ENCODE results near the gene PLAAT2. TPM values are rescaled to one million over a fixed set of nuclear protein-coding genes. Genes with fewer than 3 reads are reported as not detected.

PLAAT2 gene
- total RNA-seq, 1 experiment from 2014 or later, result 0.52 TPM

GRCh38 chr11:63518548-63518947 is 44.6 kb downstream of the PLAAT2 start:
- H3K27ac Mint-ChIP-seq, result no peak overlapping the region
- H3K36me3 Mint-ChIP-seq (ENCODE audit: insufficient read depth in 1 of 3, low read depth in 3 of 3), result peaks cover 7 to 31% (median 27%) of the 10 kb centered on the region in 3 experiments; a peak in 6 of 7 replicates
- Histone ChIP-seq H2AFZ (ENCODE audit: low read length) (no peak overlapping the region), H3K4ac (ENCODE audit: low read depth, low read length) (no peak overlapping the region), H3K27ac (ENCODE audit: insufficient read length, low read depth, low read length) (no peak overlapping the region), H4K91ac (ENCODE audit: insufficient read length, low read depth, low read length) (no peak overlapping the region), H2BK12ac (ENCODE audit: insufficient read length, low read depth, low read length) (no peak overlapping the region), H2BK5ac (ENCODE audit: insufficient read length, low read length) (no peak overlapping the region), H3K79me2 (ENCODE audit: insufficient read depth, low read length) (no peaks in the 10 kb centered on the region), H3K9me3 (ENCODE audit: control insufficient read depth, low read depth, low read length) (peaks cover 6% of the 10 kb centered on the region), H3K4me1 (ENCODE audit: insufficient read depth, low read length) (no peaks in the 10 kb centered on the region), H3K23ac (ENCODE audit: insufficient read length, low read depth, low read length) (no peak overlapping the region), H3K4me2 (ENCODE audit: insufficient read depth, insufficient read length, low read length) (no peak overlapping the region), H4K5ac (ENCODE audit: insufficient read length, low read depth, low read length) (no peak overlapping the region), H4K20me1 (ENCODE audit: control insufficient read depth, insufficient read depth, insufficient read length) (no peaks in the 10 kb centered on the region), H4K8ac (replicated peaks; ENCODE audit: insufficient read length, low read depth, low read length) (no peak overlapping the region), H3K56ac (ENCODE audit: insufficient read length, low read depth, low read length) (no peak overlapping the region), H3K9ac (ENCODE audit: extremely low read depth, insufficient read length, low read length) (no peak overlapping the region), H3K23me2 (ENCODE audit: insufficient read length, low read depth, low read length, poor library complexity, severe bottlenecking) (no peaks in the 10 kb centered on the region), H3K14ac (ENCODE audit: insufficient read depth, low read length) (no peak overlapping the region), H3K79me1 (ENCODE audit: insufficient read depth, low read depth, low read length, poor library complexity, severe bottlenecking) (no peaks in the 10 kb centered on the region), H2BK120ac (ENCODE audit: low read depth, low read length, poor library complexity, severe bottlenecking) (no peak overlapping the region), H3K27me3 (ENCODE audit: insufficient read depth, low read length) (no peaks in the 10 kb centered on the region), H2BK20ac (ENCODE audit: low read depth, low read length, poor library complexity, severe bottlenecking) (no peak overlapping the region), H3T11ph (ENCODE audit: low read length) (no peak overlapping the region), H2AK5ac (ENCODE audit: insufficient read length, low read length) (no peak overlapping the region), H3K18ac (ENCODE audit: insufficient read length, low read depth, low read length) (no peak overlapping the region), H2BK15ac (ENCODE audit: low read depth, low read length) (no peak overlapping the region)
- WGBS (ENCODE audit: extremely low coverage, insufficient read length, low lambda C conversion rate), result no CpG with 5 or more reads among the region's 1 CpG
- H3K4me3 Mint-ChIP-seq, result no peak overlapping the region
- no peaks in the 10 kb centered on the region for H3K27me3 Mint-ChIP-seq (ENCODE audit: low read depth)
- TF ChIP-seq, protein P1, sequence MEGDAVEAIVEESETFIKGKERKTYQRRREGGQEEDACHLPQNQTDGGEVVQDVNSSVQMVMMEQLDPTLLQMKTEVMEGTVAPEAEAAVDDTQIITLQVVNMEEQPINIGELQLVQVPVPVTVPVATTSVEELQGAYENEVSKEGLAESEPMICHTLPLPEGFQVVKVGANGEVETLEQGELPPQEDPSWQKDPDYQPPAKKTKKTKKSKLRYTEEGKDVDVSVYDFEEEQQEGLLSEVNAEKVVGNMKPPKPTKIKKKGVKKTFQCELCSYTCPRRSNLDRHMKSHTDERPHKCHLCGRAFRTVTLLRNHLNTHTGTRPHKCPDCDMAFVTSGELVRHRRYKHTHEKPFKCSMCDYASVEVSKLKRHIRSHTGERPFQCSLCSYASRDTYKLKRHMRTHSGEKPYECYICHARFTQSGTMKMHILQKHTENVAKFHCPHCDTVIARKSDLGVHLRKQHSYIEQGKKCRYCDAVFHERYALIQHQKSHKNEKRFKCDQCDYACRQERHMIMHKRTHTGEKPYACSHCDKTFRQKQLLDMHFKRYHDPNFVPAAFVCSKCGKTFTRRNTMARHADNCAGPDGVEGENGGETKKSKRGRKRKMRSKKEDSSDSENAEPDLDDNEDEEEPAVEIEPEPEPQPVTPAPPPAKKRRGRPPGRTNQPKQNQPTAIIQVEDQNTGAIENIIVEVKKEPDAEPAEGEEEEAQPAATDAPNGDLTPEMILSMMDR (conservative IDR thresholded peaks at IDR 0.05), result no peak
- peaks cover 23 to 25% of the 10 kb centered on the region in 2 experiments for H3K9me3 Mint-ChIP-seq
- peaks cover 0 to 12% of the 10 kb centered on the region in 2 experiments; a peak in 2 of 4 replicates for H3K4me1 Mint-ChIP-seq
- no peak for DNase-seq
